ENCODE measurements around the gene NAA25. TPM values are rescaled to one million over a fixed set of nuclear protein-coding genes. Genes with fewer than 3 reads are reported as not detected.

NAA25 gene
- total RNA-seq, 4 donors from 2014 or later: 5.3 to 57.4 (median 33.9) TPM

- peak; percentile 96 to 99 for DNase-seq
- H3K27me3 ChIP-seq: no peaks in the 10 kb centered on the region
- peaks cover 2 to 19% of the 10 kb centered on the region in 2 donors for H3K4me1 ChIP-seq
- peak within 1 kb of the TSS; percentile 54 to 90 for H3K4me3 ChIP-seq
- no peaks in the 10 kb centered on the region for H3K9me3 ChIP-seq
- H3K27ac ChIP-seq: peak within 1 kb of the TSS; percentile 89 to 92
- TF ChIP-seq CTCF (IDR thresholded peaks at IDR 0.05): no peak
- peak; percentile 96 to 99 for TF ChIP-seq POLR2A (IDR thresholded peaks at IDR 0.05)
- H3K36me3 ChIP-seq: no peaks in the 10 kb centered on the region
- intact Hi-C loops (cut with DNase I; ENCODE audit: low total_unique reads): no loop called here
Measured at GRCh38 chr12:112125250-112125999, 16.8 kb upstream of the NAA25 start, which contains the start of gene TRAFD1. Gene TRAFD1 (plus strand): TSS chr12:112125560. CDS start chr12:112130523, 4,963 bp downstream.

- Histone ChIP-seq H3K9me3 (no peaks in the 10 kb centered on the region), H3K27me3 (no peaks in the 10 kb centered on the region), H3K4me3 (no peak overlapping the region), H3K27ac (peak overlapping the region in 1 of 2 donors; percentile 7), H3K4me1 (peaks cover 0 to 19% of the 10 kb centered on the region in 2 donors), H3K36me3 (no peaks in the 10 kb centered on the region)
- intact Hi-C loops (cut with DNase I; ENCODE audit: low total_unique reads): no loop called here
- no peak for DNase-seq
- TF ChIP-seq CTCF (IDR thresholded peaks at IDR 0.05) (no peak), POLR2A (IDR thresholded peaks at IDR 0.05) (no peak)
Measured at GRCh38 chr12:112124918-112125249, 16.3 kb upstream of the NAA25 start.

- Histone ChIP-seq H3K4me3 (no peak overlapping the region), H3K9me3 (no peaks in the 10 kb centered on the region), H3K27me3 (no peaks in the 10 kb centered on the region), H3K36me3 (no peaks in the 10 kb centered on the region), H3K4me1 (peaks cover 0 to 15% of the 10 kb centered on the region in 2 donors), H3K27ac (peak overlapping the region; percentile 66 to 71)
- intact Hi-C loops (cut with DNase I; ENCODE audit: low total_unique reads): no loop called here
- TF ChIP-seq CTCF (IDR thresholded peaks at IDR 0.05): no peak
- TF ChIP-seq POLR2A (IDR thresholded peaks at IDR 0.05): no peak
- DNase-seq: no peak
Measured at GRCh38 chr12:112122823-112123690, 14.5 kb upstream of the NAA25 start.

GRCh38 chr12:112121780-112122565 lies 13.4 kb upstream of the NAA25 start:
- H3K36me3 ChIP-seq: no peaks in the 10 kb centered on the region
- peak overlapping the region; percentile 66 to 71 for H3K27ac ChIP-seq
- TF ChIP-seq POLR2A (IDR thresholded peaks at IDR 0.05) (no peak), CTCF (IDR thresholded peaks at IDR 0.05) (no peak)
- no peaks in the 10 kb centered on the region for H3K9me3 ChIP-seq
- H3K4me1 ChIP-seq: peaks cover 0 to 15% of the 10 kb centered on the region in 2 donors
- H3K4me3 ChIP-seq: no peak overlapping the region
- intact Hi-C loops (cut with DNase I; ENCODE audit: low total_unique reads): no loop called here
- no peaks in the 10 kb centered on the region for H3K27me3 ChIP-seq
- DNase-seq: peak; percentile 84 to 85
